Smooth muscle cell (in vitro differentiated cells): ENCODE data around the gene ARL17B. TPM values are rescaled to one million over a fixed set of nuclear protein-coding genes. Genes with fewer than 3 reads are reported as not detected.
"Not testable (repeated sequence)": the region's sequence is repeated elsewhere in the genome, so short reads cannot be mapped to it uniquely, and the experiment has no call there.

Experiments used
- DNase-seq: peaks from one replicate; lab custom pipeline; 2025; ENCODE audit not compliant: unreplicated experiment; lab: John Stamatoyannopoulos, UW
- H2AFZ ChIP-seq: fragments of 200-600 bp; sonication (generic); 2 replicates; pipeline ENCODE4 v1.6.0; 2016; ENCODE audit warnings: antibody characterized with exemption, low read depth, mild to moderate bottlenecking
- H3F3A ChIP-seq: fragments of 200-600 bp; sonication (generic); 2 replicates; pipeline ENCODE4 v1.6.0; 2017; ENCODE audit warnings: antibody characterized with exemption, low read depth
- H3K27ac ChIP-seq: fragments of 200-600 bp; sonication (generic); 2 replicates; pipeline ENCODE4 v1.5.1; 2016; ENCODE audit warnings: low read depth, mild to moderate bottlenecking
- H3K27me3 ChIP-seq: fragments of 200-600 bp; sonication (generic); 2 replicates; pipeline ENCODE4 v1.6.1; 2016; ENCODE audit warnings: low read depth, mild to moderate bottlenecking
- H3K36me3 ChIP-seq: fragments of 200-600 bp; sonication (generic); 2 replicates; pipeline ENCODE4 v1.5.1; 2016; ENCODE audit warnings: low read depth
- H3K4me1 ChIP-seq: fragments of 200-600 bp; sonication (generic); 2 replicates; pipeline ENCODE4 v1.5.1; 2016; ENCODE audit warnings: low read depth
- H3K4me2 ChIP-seq: fragments of 200-600 bp; sonication (generic); 2 replicates; pipeline ENCODE4 v1.6.0; 2016; ENCODE audit warnings: mild to moderate bottlenecking
- H3K4me3 ChIP-seq: fragments of 200-600 bp; sonication (generic); 2 replicates; pipeline ENCODE4 v1.5.1; 2016; ENCODE audit warnings: mild to moderate bottlenecking
- H3K79me2 ChIP-seq: fragments of 200-600 bp; sonication (generic); 2 replicates; pipeline ENCODE4 v1.6.0; 2016; ENCODE audit warnings: low read depth, mild to moderate bottlenecking
- H3K9ac ChIP-seq: fragments of 200-600 bp; sonication (generic); 2 replicates; pipeline ENCODE4 v1.6.0; 2016; ENCODE audit warnings: low read depth
- H3K9me3 ChIP-seq: fragments of 200-600 bp; sonication (generic); replicated peaks from 2 replicates; pipeline ENCODE4 v1.5.1; 2016; ENCODE audit warnings: low read depth
- H4K20me1 ChIP-seq: fragments of 200-600 bp; sonication (generic); 2 replicates; pipeline ENCODE4 v1.6.0; 2016; ENCODE audit warnings: low read depth
- CTCF ChIP-seq: fragments of 200-600 bp; sonication (generic); IDR thresholded peaks from 2 replicates; pipeline ENCODE4 v1.5.1; 2017; ENCODE audit warnings: borderline replicate concordance, mild to moderate bottlenecking, antibody characterized with exemption; ENCODE audit not compliant: insufficient read depth, poor library complexity, severe bottlenecking
- WGBS: methylation state at CpG from one replicate; pipeline ENCODE4 v1.1.7; 2016; ENCODE audit warnings: low lambda C conversion rate; 5-methylcytosine and 5-hydroxymethylcytosine counted together
- polyA plus RNA-seq: library from polyadenylated mRNA; unstranded; fragments of >200 nt; fragmentation: Nextera tagmentation; extraction: Ambion mirVana; gene quantifications from 2 replicates; pipeline ENCODE4 v1.2.1, GENCODE V29; 2016
- total RNA-seq: library from RNA; depleted of rRNA; stranded (reverse); fragments of >200 nt; gene quantifications from 2 replicates; pipeline ENCODE4 v1.2.3, GENCODE V29; 2014

Gene ARL17B
- total and polyA plus RNA-seq, 2 experiments from 2014 or later: 8.2 to 11.8 TPM

- peak; percentile 80 for DNase-seq
- Histone ChIP-seq H3F3A (peaks cover 21% of the 10 kb centered on the region), H3K27me3 (peaks cover 26% of the 10 kb centered on the region), H3K4me2 (peak overlapping the region; percentile 89), H3K27ac (peak overlapping the region; percentile 56), H3K79me2 (no peaks in the 10 kb centered on the region), H2AFZ (peak overlapping the region; percentile 91), H3K36me3 (no peaks in the 10 kb centered on the region), H3K9ac (peak overlapping the region; percentile 56), H4K20me1 (no peaks in the 10 kb centered on the region), H3K4me3 (peak overlapping the region; percentile 57), H3K4me1 (peaks cover 5% of the 10 kb centered on the region), H3K9me3 (no peaks in the 10 kb centered on the region)
- TF ChIP-seq CTCF: no peak
- 2% methylated on average over 116 of the region's 116 CpGs for WGBS
These were observed 94.7 kb downstream of the ARL17B start for GRCh38 chr17:46266656-46267544.

- Histone ChIP-seq H3K4me3 (peak overlapping the region; percentile 57), H3F3A (peaks cover 23% of the 10 kb centered on the region), H3K27me3 (peaks cover 20% of the 10 kb centered on the region), H2AFZ (peak overlapping the region; percentile 91), H3K27ac (peak overlapping the region; percentile 56), H3K4me2 (peak overlapping the region; percentile 89), H3K9ac (peak overlapping the region; percentile 56)
- not testable (repeated sequence) for H3K36me3 ChIP-seq, H3K4me1 ChIP-seq, H3K79me2 ChIP-seq, H4K20me1 ChIP-seq, H3K9me3 ChIP-seq
- 5% methylated on average over 21 of the region's 21 CpGs for WGBS
- peak; percentile 64 for DNase-seq
These were observed 95.4 kb downstream of the ARL17B start for GRCh38 chr17:46266063-46266655.

- WGBS: 18% methylated on average over 3 of the region's 3 CpGs
- Histone ChIP-seq H3K4me1 (peaks cover 5% of the 10 kb centered on the region), H3K36me3 (no peaks in the 10 kb centered on the region), H3K79me2 (no peaks in the 10 kb centered on the region), H4K20me1 (no peaks in the 10 kb centered on the region), H3K9me3 (no peaks in the 10 kb centered on the region), H3K27ac (peak overlapping the region; percentile 67), H3F3A (peaks cover 23% of the 10 kb centered on the region), H2AFZ (no peak overlapping the region), H3K27me3 (peaks cover 25% of the 10 kb centered on the region), H3K4me3 (no peak overlapping the region), H3K4me2 (peak overlapping the region; percentile 63), H3K9ac (peak overlapping the region; percentile 5)
- no peak for TF ChIP-seq CTCF
- DNase-seq: no peak
These were observed 96.9 kb downstream of the ARL17B start for GRCh38 chr17:46264456-46265198.

GRCh38 chr17:46262271-46262670, 99.3 kb downstream of the ARL17B start:
- Histone ChIP-seq H3K4me3 (no peak overlapping the region), H3K27ac (peak overlapping the region; percentile 58), H3K9me3 (no peaks in the 10 kb centered on the region), H3K27me3 (peaks cover 9% of the 10 kb centered on the region), H3K36me3 (no peaks in the 10 kb centered on the region), H3K4me1 (peaks cover 5% of the 10 kb centered on the region), H4K20me1 (no peaks in the 10 kb centered on the region), H2AFZ (no peak overlapping the region), H3K79me2 (no peaks in the 10 kb centered on the region), H3F3A (peaks cover 23% of the 10 kb centered on the region), H3K4me2 (no peak overlapping the region), H3K9ac (no peak overlapping the region)
- DNase-seq: no peak
- no peak for TF ChIP-seq CTCF
- WGBS: 57% methylated on average over 8 of the region's 8 CpGs
